Kidney (tissue), 14 donors: ENCODE data around the gene COL4A2. TPM values are rescaled to one million over a fixed set of nuclear protein-coding genes. Genes with fewer than 3 reads are reported as not detected.

Experiments used
- DNase-seq, 5 donors: peaks; one replicate each; pipeline ENCODE4 v3.0.0-alpha.2; 2013 to 2020
- FAIRE-seq: peaks from 2 replicates; lab custom pipeline; 2012; peaks lifted over from hg19 to GRCh38; lab: Jason Lieb, UNC
- H3K27ac ChIP-seq, 2 donors: one replicate each; pipeline ENCODE4 v1.7.0; 2013; ENCODE audit warnings: low read depth in 2 of 2, low read length in 2 of 2, inconsistent platforms in 1 of 2
- H3K27me3 ChIP-seq: one replicate; pipeline ENCODE4 v1.7.1; 2013; ENCODE audit warnings: low read length, inconsistent platforms; ENCODE audit not compliant: control insufficient read depth, insufficient read depth
- H3K36me3 ChIP-seq, 3 donors: one replicate each; pipeline versions ENCODE4 v1.7.0 to v1.7.1; 2013; ENCODE audit warnings: low read length in 3 of 3, control low read depth in 1 of 3, inconsistent platforms in 1 of 3; ENCODE audit not compliant: insufficient read depth in 3 of 3, control insufficient read depth in 2 of 3
- H3K4me1 ChIP-seq, 3 donors: one replicate each; pipeline versions ENCODE4 v1.7.0 to v1.7.1; 2013; ENCODE audit warnings: low read length in 3 of 3, inconsistent platforms in 1 of 3, low read depth in 1 of 3; ENCODE audit not compliant: control insufficient read depth in 2 of 3, insufficient read depth in 2 of 3
- H3K4me3 ChIP-seq, 3 donors: one replicate each; pipeline versions ENCODE4 v1.7.0 to v1.8.1; 2013; ENCODE audit warnings: low read length in 3 of 3, control low read depth in 1 of 3, inconsistent platforms in 1 of 3
- H3K9ac ChIP-seq, 3 donors: one replicate each; pipeline versions ENCODE4 v1.7.0 to v1.7.1; 2013; ENCODE audit warnings: low read length in 3 of 3, control low read depth in 1 of 3, inconsistent platforms in 1 of 3
- H3K9me3 ChIP-seq, 3 donors: one replicate each; pipeline versions ENCODE4 v1.7.0 to v1.7.1; 2013; ENCODE audit warnings: low read length in 3 of 3, control low read depth in 1 of 3, inconsistent platforms in 1 of 3; ENCODE audit not compliant: control insufficient read depth in 2 of 3, insufficient read depth in 1 of 3
- intact Hi-C: fragments of 100-400 bp; cut with DNase I; formaldehyde crosslinking; loops from one replicate; pipeline ENCODE4 v1.11.1; 2022
- polyA plus RNA-seq: library from polyadenylated mRNA; stranded (reverse); fragments of 350-450 nt; fragmentation: Illumina TruSeq; extraction: RNeasy Lipid Tissue Mini Kit (QIAGEN cat#74804); gene quantifications from one replicate; pipeline ENCODE4 v1.2.3, GENCODE V29; 2014; ENCODE audit warnings: low read depth, low replicate concordance; ENCODE audit not compliant: insufficient read depth
- total RNA-seq: library from RNA; stranded (reverse); fragmentation: NEBNext Ultra II Directional; extraction: Animal tissue kit (Norgen Biotek cat#: 25700); gene quantifications from one replicate; pipeline ENCODE4 v1.2.1, GENCODE V29; 2021
- TF ChIP-seq, protein P1 (sequence below): IDR thresholded peaks from 3 replicates; pipeline ENCODE4 v1.5.1; 2012; ENCODE audit warnings: mild to moderate bottlenecking, moderate library complexity, borderline replicate concordance; ENCODE audit not compliant: insufficient read depth; ENCODE audit errors: extremely low read depth
- donor health status: control.
- donor health status: control.
- donor health status: control.
- donor health status: control.
- donor health status: control.
- donor health status: DM: yes; HTN: yes; CAD: no.
- donor health status: Normal renal cell carcinoma (clear cell type).

COL4A2 gene
- total and polyA plus RNA-seq, 2 donors from 2014 or later, result 126 to 265 TPM

- FAIRE-seq (no peak), DNase-seq (peak in 2 of 5 donors; percentile 72 to 73)
- H3K4me3 ChIP-seq, result no peak overlapping the region
- peak overlapping the region; percentile 72 to 88 for H3K27ac ChIP-seq
- H3K9me3 ChIP-seq, result no peaks in the 10 kb centered on the region
- no peaks in the 10 kb centered on the region for H3K27me3 ChIP-seq
- intact Hi-C loops, result no loop called here
- TF ChIP-seq, protein P1, sequence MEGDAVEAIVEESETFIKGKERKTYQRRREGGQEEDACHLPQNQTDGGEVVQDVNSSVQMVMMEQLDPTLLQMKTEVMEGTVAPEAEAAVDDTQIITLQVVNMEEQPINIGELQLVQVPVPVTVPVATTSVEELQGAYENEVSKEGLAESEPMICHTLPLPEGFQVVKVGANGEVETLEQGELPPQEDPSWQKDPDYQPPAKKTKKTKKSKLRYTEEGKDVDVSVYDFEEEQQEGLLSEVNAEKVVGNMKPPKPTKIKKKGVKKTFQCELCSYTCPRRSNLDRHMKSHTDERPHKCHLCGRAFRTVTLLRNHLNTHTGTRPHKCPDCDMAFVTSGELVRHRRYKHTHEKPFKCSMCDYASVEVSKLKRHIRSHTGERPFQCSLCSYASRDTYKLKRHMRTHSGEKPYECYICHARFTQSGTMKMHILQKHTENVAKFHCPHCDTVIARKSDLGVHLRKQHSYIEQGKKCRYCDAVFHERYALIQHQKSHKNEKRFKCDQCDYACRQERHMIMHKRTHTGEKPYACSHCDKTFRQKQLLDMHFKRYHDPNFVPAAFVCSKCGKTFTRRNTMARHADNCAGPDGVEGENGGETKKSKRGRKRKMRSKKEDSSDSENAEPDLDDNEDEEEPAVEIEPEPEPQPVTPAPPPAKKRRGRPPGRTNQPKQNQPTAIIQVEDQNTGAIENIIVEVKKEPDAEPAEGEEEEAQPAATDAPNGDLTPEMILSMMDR, result no peak
- no peak overlapping the region for H3K9ac ChIP-seq
- no peaks in the 10 kb centered on the region for H3K36me3 ChIP-seq
- peaks cover 2 to 69% (median 57%) of the 10 kb centered on the region in 3 donors for H3K4me1 ChIP-seq
These were observed 221.8 kb downstream of the COL4A2 start for GRCh38 chr13:110528911-110529310.

DNA sequence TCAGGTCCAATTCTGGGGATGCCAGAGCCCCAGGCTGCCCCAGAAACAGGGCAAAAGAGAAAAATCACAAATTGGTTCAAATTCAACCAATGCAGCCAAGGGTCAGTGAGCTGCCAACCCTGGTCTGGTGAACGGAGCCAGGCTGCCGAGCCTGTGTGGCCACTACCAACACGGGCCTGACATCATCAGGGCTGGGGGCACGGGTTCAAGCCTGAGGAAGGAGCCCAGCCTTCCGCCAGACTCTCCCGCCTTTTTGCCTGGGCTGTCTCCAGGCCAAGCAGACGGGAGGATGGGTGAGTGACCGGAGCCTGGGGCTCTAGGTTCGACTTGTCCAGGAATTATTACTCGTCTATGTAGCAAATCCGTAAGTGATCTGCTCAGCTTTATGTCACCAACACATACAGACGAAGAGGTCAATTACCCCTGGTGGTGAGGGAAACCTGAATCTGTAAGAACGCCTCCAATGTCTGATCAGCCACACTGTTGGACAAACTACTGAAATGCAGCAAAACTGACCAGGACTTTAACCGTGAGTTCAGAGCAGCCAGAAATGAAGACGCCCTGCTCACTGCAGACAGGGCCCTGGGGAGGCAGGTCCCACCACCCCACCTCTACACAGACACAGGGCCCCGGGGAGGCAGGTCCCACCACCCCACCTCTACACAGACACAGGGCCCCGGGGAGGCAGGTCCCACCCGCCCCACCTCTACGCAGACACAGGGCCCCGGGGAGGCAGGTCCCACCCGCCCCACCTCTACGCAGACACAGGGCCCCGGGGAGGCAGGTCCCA lies 222.6 kb downstream of the COL4A2 start:
- intact Hi-C loops, result no loop called here
- H3K27ac ChIP-seq, result peak overlapping the region; percentile 72 to 88
- peaks cover 2 to 64% (median 49%) of the 10 kb centered on the region in 3 donors for H3K4me1 ChIP-seq
- H3K4me3 ChIP-seq, result no peak overlapping the region
- H3K9me3 ChIP-seq, result no peaks in the 10 kb centered on the region
- H3K9ac ChIP-seq, result peak overlapping the region in 1 of 3 donors; percentile 8
- no peak for DNase-seq
- TF ChIP-seq, protein P1, result no peak
- no peaks in the 10 kb centered on the region for H3K36me3 ChIP-seq
- no peak for FAIRE-seq
- H3K27me3 ChIP-seq, result no peaks in the 10 kb centered on the region

GRCh38 chr13:110531100-110531499 lies 224.0 kb downstream of the COL4A2 start:
- TF ChIP-seq, protein P1, result no peak
- Histone ChIP-seq H3K4me1 (peaks cover 2 to 56% (median 43%) of the 10 kb centered on the region in 3 donors), H3K27me3 (no peaks in the 10 kb centered on the region), H3K9me3 (no peaks in the 10 kb centered on the region), H3K27ac (peak overlapping the region; percentile 33 to 63), H3K4me3 (no peak overlapping the region), H3K36me3 (no peaks in the 10 kb centered on the region), H3K9ac (no peak overlapping the region)
- FAIRE-seq (no peak), DNase-seq (peak in 1 of 5 donors; percentile 49)
- intact Hi-C loops, result no loop called here
